LNCaP clone FGC (cell line): ENCODE results near the gene CENPP.
A peak's percentile ranks its signal among the peaks of the same experiment; 100 is the strongest.

Source experiments
- DNase-seq: peaks from one replicate; pipeline ENCODE4 v3.0.0-alpha.2; 2011; ENCODE audit warnings: low read depth
- H3K4me3 ChIP-seq: 2 replicates; pipeline ENCODE4 v1.5.1; 2011; ENCODE audit warnings: mild to moderate bottlenecking, low read depth, low read length, control low read depth
- CTCF ChIP-seq: IDR thresholded peaks from 2 replicates; pipeline ENCODE4 v1.5.1; 2012; ENCODE audit warnings: mild to moderate bottlenecking; ENCODE audit not compliant: control insufficient read depth, insufficient read depth; ENCODE audit errors: extremely low read depth

The CENPP gene

GRCh38 chr9:92426501-92427145, 100.9 kb downstream of the CENPP start:
- TF ChIP-seq CTCF: no peak
- H3K4me3 ChIP-seq: no peak overlapping the region
- no peak for DNase-seq

GRCh38 chr9:92429836-92430235, 104.1 kb downstream of the CENPP start:
- H3K4me3 ChIP-seq: no peak overlapping the region
- TF ChIP-seq CTCF: no peak
- no peak for DNase-seq

- no peak for TF ChIP-seq CTCF
- no peak for DNase-seq
- H3K4me3 ChIP-seq: no peak overlapping the region
These were observed 106.6 kb downstream of the CENPP start for GRCh38 chr9:92432350-92432749.

- no peak for DNase-seq
- no peak for TF ChIP-seq CTCF
- no peak overlapping the region for H3K4me3 ChIP-seq
These were observed 107.3 kb downstream of the CENPP start for GRCh38 chr9:92432972-92433548.

GRCh38 chr9:92435263-92435662, 109.5 kb downstream of the CENPP start:
- H3K4me3 ChIP-seq: no peak overlapping the region
- no peak for DNase-seq
- TF ChIP-seq CTCF: no peak

GRCh38 chr9:92438900-92439526, 113.3 kb downstream of the CENPP start:
- no peak overlapping the region for H3K4me3 ChIP-seq
- peak; percentile 30 for TF ChIP-seq CTCF
- DNase-seq: no peak
